Panc1 (cell line): ENCODE data around the gene MOXD1.

Experiments used
- POLR2AphosphoS5 ChIP-seq: IDR thresholded peaks from 2 replicates; pipeline ENCODE4 v1.6.1; 2012; ENCODE audit warnings: mild to moderate bottlenecking, low read depth, low read length, moderate library complexity
- SIN3A ChIP-seq: IDR thresholded peaks from 2 replicates; pipeline ENCODE4 v1.6.1; 2012; ENCODE audit warnings: low read depth, mild to moderate bottlenecking, low read length, moderate library complexity, borderline replicate concordance; ENCODE audit not compliant: insufficient read depth
- TCF7L2 ChIP-seq: IDR thresholded peaks from 2 replicates; pipeline ENCODE4 v1.6.1; 2011; ENCODE audit warnings: mild to moderate bottlenecking, low read depth, low read length, inconsistent platforms
- TF ChIP-seq, protein P1 (sequence below): fragments of 450-650 bp; IDR thresholded peaks from 2 replicates; pipeline ENCODE4 v1.5.1; 2017; ENCODE audit warnings: mild to moderate bottlenecking
- TF ChIP-seq, protein P2 (sequence below), 2 experiments: IDR thresholded peaks; 2 replicates each; pipeline ENCODE4 v1.6.1; 2011 to 2012; ENCODE audit warnings: low read depth in 2 of 2, control low read depth in 1 of 2, low read length in 1 of 2, mild to moderate bottlenecking in 1 of 2, moderate library complexity in 1 of 2; ENCODE audit not compliant: insufficient read depth in 1 of 2

DNA sequence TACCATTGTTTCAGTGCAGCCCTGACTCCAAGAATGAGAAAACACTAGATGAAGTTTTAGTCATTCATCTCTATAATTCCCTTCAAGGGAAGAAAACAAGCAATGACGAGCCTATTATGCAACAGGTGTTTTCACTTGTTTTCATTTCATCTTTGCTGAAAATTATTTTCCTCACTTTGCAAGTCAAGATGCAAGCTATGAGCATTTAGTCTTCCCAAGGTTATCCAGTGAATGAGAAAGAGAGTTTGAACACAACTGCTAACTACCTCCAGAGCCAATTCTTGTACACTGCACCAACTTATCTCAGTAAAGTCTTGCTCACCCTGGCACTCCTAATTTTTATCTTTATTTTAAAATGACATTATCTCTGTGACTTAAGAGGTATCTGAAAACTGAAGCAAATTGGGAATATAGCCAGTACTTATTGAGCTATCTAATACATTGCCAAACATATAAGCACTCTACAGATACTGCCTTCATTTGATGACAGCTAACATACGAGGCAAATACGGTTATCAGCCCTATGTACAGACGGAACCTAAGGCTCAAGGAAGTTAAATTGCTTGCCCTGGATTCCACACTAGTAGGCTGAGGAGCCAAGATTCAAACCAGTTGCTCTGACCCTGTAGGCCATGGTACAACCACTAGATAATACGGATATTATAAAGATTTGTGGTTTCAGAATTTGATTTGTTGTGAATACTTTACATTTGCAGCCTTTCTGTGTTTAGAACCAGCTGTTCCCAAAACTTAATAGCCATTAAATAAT lies 36.8 kb downstream of the MOXD1 start:
- TF ChIP-seq, protein P1, sequence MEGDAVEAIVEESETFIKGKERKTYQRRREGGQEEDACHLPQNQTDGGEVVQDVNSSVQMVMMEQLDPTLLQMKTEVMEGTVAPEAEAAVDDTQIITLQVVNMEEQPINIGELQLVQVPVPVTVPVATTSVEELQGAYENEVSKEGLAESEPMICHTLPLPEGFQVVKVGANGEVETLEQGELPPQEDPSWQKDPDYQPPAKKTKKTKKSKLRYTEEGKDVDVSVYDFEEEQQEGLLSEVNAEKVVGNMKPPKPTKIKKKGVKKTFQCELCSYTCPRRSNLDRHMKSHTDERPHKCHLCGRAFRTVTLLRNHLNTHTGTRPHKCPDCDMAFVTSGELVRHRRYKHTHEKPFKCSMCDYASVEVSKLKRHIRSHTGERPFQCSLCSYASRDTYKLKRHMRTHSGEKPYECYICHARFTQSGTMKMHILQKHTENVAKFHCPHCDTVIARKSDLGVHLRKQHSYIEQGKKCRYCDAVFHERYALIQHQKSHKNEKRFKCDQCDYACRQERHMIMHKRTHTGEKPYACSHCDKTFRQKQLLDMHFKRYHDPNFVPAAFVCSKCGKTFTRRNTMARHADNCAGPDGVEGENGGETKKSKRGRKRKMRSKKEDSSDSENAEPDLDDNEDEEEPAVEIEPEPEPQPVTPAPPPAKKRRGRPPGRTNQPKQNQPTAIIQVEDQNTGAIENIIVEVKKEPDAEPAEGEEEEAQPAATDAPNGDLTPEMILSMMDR, result no peak
- no peak for TF ChIP-seq POLR2AphosphoS5
- TF ChIP-seq, protein P2, sequence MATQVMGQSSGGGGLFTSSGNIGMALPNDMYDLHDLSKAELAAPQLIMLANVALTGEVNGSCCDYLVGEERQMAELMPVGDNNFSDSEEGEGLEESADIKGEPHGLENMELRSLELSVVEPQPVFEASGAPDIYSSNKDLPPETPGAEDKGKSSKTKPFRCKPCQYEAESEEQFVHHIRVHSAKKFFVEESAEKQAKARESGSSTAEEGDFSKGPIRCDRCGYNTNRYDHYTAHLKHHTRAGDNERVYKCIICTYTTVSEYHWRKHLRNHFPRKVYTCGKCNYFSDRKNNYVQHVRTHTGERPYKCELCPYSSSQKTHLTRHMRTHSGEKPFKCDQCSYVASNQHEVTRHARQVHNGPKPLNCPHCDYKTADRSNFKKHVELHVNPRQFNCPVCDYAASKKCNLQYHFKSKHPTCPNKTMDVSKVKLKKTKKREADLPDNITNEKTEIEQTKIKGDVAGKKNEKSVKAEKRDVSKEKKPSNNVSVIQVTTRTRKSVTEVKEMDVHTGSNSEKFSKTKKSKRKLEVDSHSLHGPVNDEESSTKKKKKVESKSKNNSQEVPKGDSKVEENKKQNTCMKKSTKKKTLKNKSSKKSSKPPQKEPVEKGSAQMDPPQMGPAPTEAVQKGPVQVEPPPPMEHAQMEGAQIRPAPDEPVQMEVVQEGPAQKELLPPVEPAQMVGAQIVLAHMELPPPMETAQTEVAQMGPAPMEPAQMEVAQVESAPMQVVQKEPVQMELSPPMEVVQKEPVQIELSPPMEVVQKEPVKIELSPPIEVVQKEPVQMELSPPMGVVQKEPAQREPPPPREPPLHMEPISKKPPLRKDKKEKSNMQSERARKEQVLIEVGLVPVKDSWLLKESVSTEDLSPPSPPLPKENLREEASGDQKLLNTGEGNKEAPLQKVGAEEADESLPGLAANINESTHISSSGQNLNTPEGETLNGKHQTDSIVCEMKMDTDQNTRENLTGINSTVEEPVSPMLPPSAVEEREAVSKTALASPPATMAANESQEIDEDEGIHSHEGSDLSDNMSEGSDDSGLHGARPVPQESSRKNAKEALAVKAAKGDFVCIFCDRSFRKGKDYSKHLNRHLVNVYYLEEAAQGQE (IDR thresholded peaks at IDR 0.05; ENCODE audit: insufficient read depth in 1 of 2, low read depth in 2 of 2, low read length in 1 of 2), result no peak
- TF ChIP-seq SIN3A, result no peak
- no peak for TF ChIP-seq TCF7L2
